Endothelial cell of umbilical vein (primary cell): ENCODE measurements around the gene ETS2. TPM values are rescaled to one million over a fixed set of nuclear protein-coding genes. Genes with fewer than 3 reads are reported as not detected.

ENCODE experiments used
- BruUV-seq: library from RNA; stranded (reverse); fragments of 400-500 nt; replicated peaks from 2 replicates; lab custom pipeline; 2021; lab: Mats Ljungman, UMichigan
- CTCF ChIA-PET: fragments of 300-600, 350-600 bp; sonication (Branson Sonifier 250); formaldehyde crosslinking; loops from one replicate; lab custom pipeline; 2021; ENCODE audit warnings: antibody characterized with exemption, inconsistent platforms; lab: Charles Lee
- POLR2A ChIA-PET: fragments of 300-600, 350-600 bp; sonication (Branson Sonifier 250); formaldehyde crosslinking; loops from one replicate; lab custom pipeline; 2021; ENCODE audit warnings: antibody characterized with exemption, inconsistent platforms; lab: Charles Lee
- DNase-seq: peaks from one replicate; pipeline ENCODE4 v3.0.0-alpha.2; 2011; ENCODE audit warnings: low read depth, low spot score
- FAIRE-seq: peaks from 2 replicates; lab custom pipeline; 2011; peaks lifted over from hg19 to GRCh38; lab: Jason Lieb, UNC
- H2AFZ ChIP-seq: 2 replicates; pipeline ENCODE4 v1.6.0; 2012; ENCODE audit warnings: low read depth, low read length, control low read depth, inconsistent platforms
- H3K27ac ChIP-seq: 2 replicates; pipeline ENCODE4 v1.5.1; 2011; ENCODE audit warnings: low read depth, mild to moderate bottlenecking, control low read depth, low read length, moderate library complexity; ENCODE audit not compliant: insufficient read depth
- H3K27me3 ChIP-seq, 2 experiments: 2 replicates each; pipeline versions ENCODE4 v1.6.0 to v1.6.1; 2011; ENCODE audit warnings: low read length in 2 of 2, mixed read lengths in 1 of 2; ENCODE audit not compliant: control insufficient read depth in 2 of 2, insufficient read depth in 2 of 2
- H3K36me3 ChIP-seq, 2 experiments: 2 replicates in 1 of 2; 3 replicates in 1 of 2; pipeline ENCODE4 v1.5.1; 2011; ENCODE audit warnings: low read length in 2 of 2, mild to moderate bottlenecking in 1 of 2, moderate library complexity in 1 of 2; ENCODE audit not compliant: control insufficient read depth in 2 of 2, insufficient read depth in 2 of 2; ENCODE audit errors: extremely low read depth in 1 of 2
- H3K4me1 ChIP-seq: 3 replicates; pipeline ENCODE4 v1.5.1; 2011; ENCODE audit warnings: mild to moderate bottlenecking, low read length; ENCODE audit not compliant: control insufficient read depth, insufficient read depth; ENCODE audit errors: extremely low read depth
- H3K4me2 ChIP-seq: 2 replicates; pipeline ENCODE4 v1.6.1; 2011; ENCODE audit warnings: low read length, control low read depth, mixed read lengths; ENCODE audit not compliant: insufficient read depth
- H3K4me3 ChIP-seq, 3 experiments: fragments of 200-600 bp in 1 of 3; sonication (generic), shearing (Covaris generic) in 1 of 3; replicated peaks in 1 of 3; 2 replicates each; pipeline ENCODE4 v1.5.1; 2011 to 2016; ENCODE audit warnings: control low read depth in 3 of 3, low read length in 3 of 3, mild to moderate bottlenecking in 2 of 3, inconsistent platforms in 1 of 3, low read depth in 1 of 3, moderate library complexity in 1 of 3; ENCODE audit not compliant: insufficient read depth in 1 of 3
- H3K79me2 ChIP-seq: 2 replicates; pipeline ENCODE4 v1.6.0; 2012; ENCODE audit warnings: low read length, inconsistent platforms; ENCODE audit not compliant: control insufficient read depth, insufficient read depth
- H3K9ac ChIP-seq: replicated peaks from 2 replicates; pipeline ENCODE3; 2011; ENCODE audit warnings: low read length, control low read depth; ENCODE audit not compliant: insufficient read depth; ENCODE audit errors: extremely low read depth
- H3K9me1 ChIP-seq: replicated peaks from 3 replicates; pipeline ENCODE4 v1.6.0; 2011; ENCODE audit warnings: mild to moderate bottlenecking, low read length; ENCODE audit not compliant: control insufficient read depth, insufficient read depth; ENCODE audit errors: extremely low read depth
- H3K9me3 ChIP-seq: replicated peaks from 2 replicates; pipeline ENCODE4 v1.5.1; 2012; ENCODE audit warnings: low read length, inconsistent platforms; ENCODE audit not compliant: control insufficient read depth, insufficient read depth
- H4K20me1 ChIP-seq: replicated peaks from 2 replicates; pipeline ENCODE3; 2011; ENCODE audit warnings: mild to moderate bottlenecking, low read length; ENCODE audit not compliant: control insufficient read depth, insufficient read depth; ENCODE audit errors: extremely low read depth
- EZH2 ChIP-seq: IDR thresholded peaks from 2 replicates; pipeline ENCODE4 v1.6.1; 2012; ENCODE audit warnings: borderline replicate concordance, low read depth, mild to moderate bottlenecking, moderate library complexity, low read length, inconsistent platforms; ENCODE audit not compliant: severe bottlenecking
- FOS ChIP-seq: IDR thresholded peaks from 2 replicates; pipeline ENCODE4 v1.6.1; 2011; ENCODE audit warnings: mild to moderate bottlenecking, low read length, moderate library complexity, borderline replicate concordance; ENCODE audit not compliant: insufficient read depth
- GATA2 ChIP-seq: IDR thresholded peaks from 2 replicates; pipeline ENCODE4 v1.7.0; 2011; ENCODE audit warnings: low read depth, mild to moderate bottlenecking, moderate library complexity, mixed read lengths, low read length; ENCODE audit not compliant: insufficient read length, insufficient read depth
- JUN ChIP-seq: IDR thresholded peaks from 2 replicates; pipeline ENCODE4 v1.6.1; 2011; ENCODE audit warnings: borderline replicate concordance, low read depth; ENCODE audit not compliant: insufficient read length, insufficient read depth
- MYC ChIP-seq: IDR thresholded peaks from one replicate; pipeline ENCODE4 v1.6.1; 2011; ENCODE audit warnings: mild to moderate bottlenecking, low read depth, low read length
- POLR2A ChIP-seq: IDR thresholded peaks from 2 replicates; pipeline ENCODE4 v1.6.1; 2012; ENCODE audit warnings: low read depth, mild to moderate bottlenecking, control low read depth, low read length
- POLR2AphosphoS5 ChIP-seq: IDR thresholded peaks from 2 replicates; pipeline ENCODE4 v1.6.1; 2012; ENCODE audit warnings: low read depth, mild to moderate bottlenecking, control low read depth, low read length, moderate library complexity; ENCODE audit not compliant: insufficient read depth
- dilution Hi-C: fragments of 300-500 bp; cut with MboI; formaldehyde crosslinking; loops from one replicate; pipeline ENCODE4 v1.15.0; 2019; ENCODE audit warnings: low sequenced_read_pairs; ENCODE audit not compliant: extremely low pct_ligation_motif_present
- intact Hi-C: fragments of 100-400 bp; cut with micrococcal nuclease; formaldehyde crosslinking; loops from one replicate; pipeline ENCODE4 v1.10.0; 2022
- polyA plus RNA-seq, 4 experiments: library from polyadenylated mRNA; depleted of rRNA in 3 of 4; stranded (reverse) in 3 of 4; unstranded in 1 of 4; fragments of >200 nt; gene quantifications; 2 replicates each; pipeline versions ENCODE4 v1.2.1 to v1.2.3, GENCODE V29; 2011 to 2012; ENCODE audit warnings: missing spikeins in 1 of 4
- total RNA-seq: library from RNA; stranded (reverse); gene quantifications from 2 replicates; pipeline ENCODE4 v1.2.3, GENCODE V29; 2021
- TF ChIP-seq, protein P1 (sequence below), 2 donors: IDR thresholded peaks; 1 replicate in 1 of 2; 2 replicates in 1 of 2; pipeline ENCODE4 v1.5.1; 2011; ENCODE audit warnings: low read length in 2 of 2, mild to moderate bottlenecking in 2 of 2, moderate library complexity in 2 of 2, control low read depth in 1 of 2, inconsistent platforms in 1 of 2, low read depth in 1 of 2; ENCODE audit not compliant: insufficient read depth in 1 of 2; ENCODE audit errors: extremely low read depth in 1 of 2
- TF ChIP-seq, protein P2 (sequence below): IDR thresholded peaks from 2 replicates; pipeline ENCODE4 v1.6.1; 2011; ENCODE audit not compliant: insufficient read depth, insufficient read length

Gene ETS2
- total and polyA plus RNA-seq, 2 donors (not counting 3 experiments of a cell fraction or from before 2014, with no cell fraction given): 16.3 to 54.5 TPM

- Histone ChIP-seq H3K9ac (no peak overlapping the region), H3K27ac (no peak overlapping the region), H4K20me1 (no peaks in the 10 kb centered on the region), H3K27me3 (no peaks in the 10 kb centered on the region), H3K4me1 (peaks cover 33% of the 10 kb centered on the region), H3K4me3 (no peak overlapping the region), H3K9me1 (no peaks in the 10 kb centered on the region), H3K9me3 (no peaks in the 10 kb centered on the region), H3K79me2 (no peaks in the 10 kb centered on the region), H2AFZ (no peak overlapping the region), H3K36me3 (no peaks in the 10 kb centered on the region), H3K4me2 (no peak overlapping the region)
- intact Hi-C loops (no loop called here), dilution Hi-C loops (no loop called here)
- no TSS peak for BruUV-seq
- FAIRE-seq (no peak), DNase-seq (no peak)
- TF ChIP-seq MYC (no peak), GATA2 (no peak), POLR2A (no peak), FOS (no peak), JUN (no peak), POLR2AphosphoS5 (no peak), EZH2 (no peak)
- TF ChIP-seq, protein P1, sequence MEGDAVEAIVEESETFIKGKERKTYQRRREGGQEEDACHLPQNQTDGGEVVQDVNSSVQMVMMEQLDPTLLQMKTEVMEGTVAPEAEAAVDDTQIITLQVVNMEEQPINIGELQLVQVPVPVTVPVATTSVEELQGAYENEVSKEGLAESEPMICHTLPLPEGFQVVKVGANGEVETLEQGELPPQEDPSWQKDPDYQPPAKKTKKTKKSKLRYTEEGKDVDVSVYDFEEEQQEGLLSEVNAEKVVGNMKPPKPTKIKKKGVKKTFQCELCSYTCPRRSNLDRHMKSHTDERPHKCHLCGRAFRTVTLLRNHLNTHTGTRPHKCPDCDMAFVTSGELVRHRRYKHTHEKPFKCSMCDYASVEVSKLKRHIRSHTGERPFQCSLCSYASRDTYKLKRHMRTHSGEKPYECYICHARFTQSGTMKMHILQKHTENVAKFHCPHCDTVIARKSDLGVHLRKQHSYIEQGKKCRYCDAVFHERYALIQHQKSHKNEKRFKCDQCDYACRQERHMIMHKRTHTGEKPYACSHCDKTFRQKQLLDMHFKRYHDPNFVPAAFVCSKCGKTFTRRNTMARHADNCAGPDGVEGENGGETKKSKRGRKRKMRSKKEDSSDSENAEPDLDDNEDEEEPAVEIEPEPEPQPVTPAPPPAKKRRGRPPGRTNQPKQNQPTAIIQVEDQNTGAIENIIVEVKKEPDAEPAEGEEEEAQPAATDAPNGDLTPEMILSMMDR (IDR thresholded peaks at IDR 0.05; ENCODE audit: extremely low read depth in 1 of 2, insufficient read depth in 1 of 2, low read depth in 1 of 2, low read length in 2 of 2): no peak
- TF ChIP-seq, protein P2, sequence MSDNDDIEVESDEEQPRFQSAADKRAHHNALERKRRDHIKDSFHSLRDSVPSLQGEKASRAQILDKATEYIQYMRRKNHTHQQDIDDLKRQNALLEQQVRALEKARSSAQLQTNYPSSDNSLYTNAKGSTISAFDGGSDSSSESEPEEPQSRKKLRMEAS: no peak
- ChIA-PET CTCF (no interaction called here), POLR2A (no interaction called here)
These were observed 41.8 kb downstream of the ETS2 start for GRCh38 chr21:38847556-38847955.
